SK-N-SH (cell line): ENCODE results near the gene CPED1. TPM values are rescaled to one million over a fixed set of nuclear protein-coding genes. Genes with fewer than 3 reads are reported as not detected.

Source experiments
- CTCF ChIA-PET: fragments of 300-600, 350-600 bp; formaldehyde crosslinking; extraction: SDS; loops from one replicate; lab custom pipeline; 2021; lab: Yijun Ruan, JAX
- POLR2A ChIA-PET: fragments of 350-600 bp; sonication (Branson Sonifier 250); formaldehyde crosslinking; extraction: SDS; loops from one replicate; lab custom pipeline; 2020; ENCODE audit warnings: antibody characterized with exemption, inconsistent platforms; lab: Yijun Ruan, JAX
- DNase-seq: peaks from one replicate; pipeline ENCODE4 v3.0.0; 2012
- H2AFZ ChIP-seq: fragments of 200-600 bp; sonication (generic); 2 replicates; pipeline ENCODE4 v1.8.1; 2016; ENCODE audit warnings: antibody characterized with exemption, mild to moderate bottlenecking, low read depth
- H3F3A ChIP-seq: fragments of 200-600 bp; sonication (generic); replicated peaks from 2 replicates; pipeline ENCODE3; 2016; ENCODE audit warnings: antibody characterized with exemption, mild to moderate bottlenecking; ENCODE audit not compliant: insufficient read depth
- H3K27ac ChIP-seq, 2 experiments: fragments of 200-500 bp in 1 of 2; fragments of 200-600 bp in 1 of 2; sonication (Bioruptor generic) in 1 of 2; sonication (generic), shearing (Covaris generic) in 1 of 2; 2 replicates each; pipeline versions ENCODE4 v1.5.1 to v1.6.1; 2014 to 2016; ENCODE audit warnings: low read depth in 2 of 2, inconsistent platforms in 1 of 2, low read length in 1 of 2, mild to moderate bottlenecking in 1 of 2, mixed read lengths in 1 of 2
- H3K27me3 ChIP-seq: fragments of 200-600 bp; sonication (generic), shearing (Covaris generic); 2 replicates; pipeline ENCODE4 v1.6.1; 2016; ENCODE audit warnings: mixed run types; ENCODE audit not compliant: insufficient read depth
- H3K36me3 ChIP-seq, 2 experiments: fragments of 200-500 bp in 1 of 2; fragments of 200-600 bp in 1 of 2; sonication (Bioruptor generic) in 1 of 2; sonication (generic) in 1 of 2; replicated peaks in 1 of 2; 2 replicates each; pipeline versions ENCODE3 to v1.5.1; 2014 to 2016; ENCODE audit warnings: low read length in 1 of 2, mild to moderate bottlenecking in 1 of 2; ENCODE audit not compliant: insufficient read depth in 2 of 2, control insufficient read depth in 1 of 2
- H3K4me1 ChIP-seq, 2 experiments: fragments of 200-500 bp in 1 of 2; fragments of 200-600 bp in 1 of 2; sonication (Bioruptor generic) in 1 of 2; sonication (generic), shearing (Covaris generic) in 1 of 2; 2 replicates each; pipeline versions ENCODE4 v1.5.1 to v1.6.1; 2014 to 2016; ENCODE audit warnings: low read depth in 1 of 2, low read length in 1 of 2, mixed run types in 1 of 2; ENCODE audit not compliant: insufficient read depth in 2 of 2, control insufficient read depth in 1 of 2
- H3K4me2 ChIP-seq: fragments of 200-600 bp; sonication (generic), shearing (Covaris generic); 2 replicates; pipeline ENCODE4 v1.6.1; 2017; ENCODE audit warnings: mixed run types
- H3K4me3 ChIP-seq, 2 experiments: fragments of 200-500 bp in 1 of 2; fragments of 200-600 bp in 1 of 2; sonication (Bioruptor generic) in 1 of 2; sonication (generic), shearing (Covaris generic) in 1 of 2; 2 replicates each; pipeline versions ENCODE4 v1.5.1 to v1.8.1; 2014 to 2016; ENCODE audit warnings: low read depth in 2 of 2, inconsistent platforms in 1 of 2, low read length in 1 of 2, mild to moderate bottlenecking in 1 of 2, mixed read lengths in 1 of 2, moderate library complexity in 1 of 2
- H3K79me2 ChIP-seq: fragments of 200-600 bp; sonication (generic); 2 replicates; pipeline ENCODE4 v1.8.1; 2017; ENCODE audit warnings: mild to moderate bottlenecking; ENCODE audit not compliant: insufficient read depth
- H3K9ac ChIP-seq: fragments of 200-600 bp; sonication (generic); 2 replicates; pipeline ENCODE4 v1.6.1; 2017; ENCODE audit warnings: mixed run types
- H3K9me2 ChIP-seq: fragments of 200-600 bp; sonication (generic); 2 replicates; pipeline ENCODE4 v1.6.1; 2017; ENCODE audit warnings: mixed run types
- H3K9me3 ChIP-seq: fragments of 200-600 bp; sonication (generic); 2 replicates; pipeline ENCODE4 v1.6.1; 2017; ENCODE audit warnings: mixed run types, mild to moderate bottlenecking, moderate library complexity
- H4K20me1 ChIP-seq: fragments of 200-600 bp; sonication (generic); 2 replicates; pipeline ENCODE4 v1.6.1; 2017; ENCODE audit warnings: mild to moderate bottlenecking, mixed run types; ENCODE audit not compliant: insufficient read depth
- CTCF ChIP-seq: fragments of 200-600 bp; sonication (generic); IDR thresholded peaks from 2 replicates; pipeline ENCODE4 v1.6.1; 2017; ENCODE audit warnings: antibody characterized with exemption, mild to moderate bottlenecking, moderate library complexity
- ELF1 ChIP-seq: IDR thresholded peaks from 2 replicates; pipeline ENCODE4 v1.4.0; 2012
- EP300 ChIP-seq, 2 experiments: IDR thresholded peaks; 2 replicates each; pipeline versions ENCODE4 v1.4.0 to v1.6.1; 2012; ENCODE audit warnings: borderline replicate concordance in 1 of 2, low read depth in 1 of 2, low read length in 1 of 2
- EZH2phosphoT487 ChIP-seq: fragments of 200-600 bp; sonication (generic); IDR thresholded peaks from 2 replicates; pipeline ENCODE4 v1.6.1; 2017; ENCODE audit warnings: low read depth, mixed run types, mild to moderate bottlenecking, antibody characterized with exemption, moderate library complexity, borderline replicate concordance
- FOXM1 ChIP-seq: IDR thresholded peaks from 2 replicates; pipeline ENCODE4 v1.4.0; 2012; ENCODE audit warnings: low read depth, mild to moderate bottlenecking
- GATA2 ChIP-seq: sonication (generic); formaldehyde crosslinking; IDR thresholded peaks from 2 replicates; pipeline ENCODE4 v1.5.0; 2020; ENCODE audit warnings: mild to moderate bottlenecking, missing genetic modification reagents
- IRF3 ChIP-seq: fragments of 150-350 bp; IDR thresholded peaks from 2 replicates; pipeline ENCODE4 v1.6.1; 2016; ENCODE audit warnings: mild to moderate bottlenecking, low read depth, low read length
- MAX ChIP-seq: IDR thresholded peaks from 2 replicates; pipeline ENCODE4 v1.4.0; 2012; ENCODE audit warnings: low read depth
- MEF2A ChIP-seq: IDR thresholded peaks from 2 replicates; pipeline ENCODE4 v1.4.0; 2012; ENCODE audit warnings: low read depth, borderline replicate concordance
- MXI1 ChIP-seq: IDR thresholded peaks from 2 replicates; pipeline ENCODE4 v1.6.1; 2012; ENCODE audit warnings: mild to moderate bottlenecking, low read depth, low read length, improper control_type of control experiment
- PBX3 ChIP-seq: IDR thresholded peaks from 2 replicates; pipeline ENCODE4; 2012
- POLR2AphosphoS5 ChIP-seq: IDR thresholded peaks from 2 replicates; pipeline ENCODE4 v1.6.1; 2012; ENCODE audit warnings: low read depth, low read length
- RAD21 ChIP-seq: IDR thresholded peaks from 2 replicates; pipeline ENCODE4 v1.6.1; 2012; ENCODE audit warnings: mild to moderate bottlenecking, low read length
- RCOR1 ChIP-seq: fragments of 150-350 bp; IDR thresholded peaks from 2 replicates; pipeline ENCODE4 v1.6.1; 2017; ENCODE audit warnings: antibody characterized with exemption, low read length
- SIN3A ChIP-seq: IDR thresholded peaks from 2 replicates; pipeline ENCODE4 v1.6.1; 2012; ENCODE audit warnings: low read depth, mild to moderate bottlenecking, low read length, moderate library complexity, borderline replicate concordance
- SMC3 ChIP-seq: IDR thresholded peaks from 2 replicates; pipeline ENCODE4 v1.6.1; 2012; ENCODE audit warnings: low read depth, low read length, improper control_type of control experiment
- TAF1 ChIP-seq: IDR thresholded peaks from 2 replicates; pipeline ENCODE4 v1.6.1; 2012; ENCODE audit warnings: low read depth, mild to moderate bottlenecking, low read length, moderate library complexity, borderline replicate concordance
- USF1 ChIP-seq: IDR thresholded peaks from 2 replicates; pipeline ENCODE4 v1.4.0; 2012; ENCODE audit warnings: low read depth, borderline replicate concordance
- YY1 ChIP-seq: IDR thresholded peaks from 2 replicates; pipeline ENCODE4 v1.4.0; 2012; ENCODE audit warnings: low read depth, mild to moderate bottlenecking
- ZBTB33 ChIP-seq: IDR thresholded peaks from 2 replicates; pipeline ENCODE4 v1.4.0; 2012; ENCODE audit warnings: low read depth, borderline replicate concordance
- WGBS: methylation state at CpG from one replicate; pipeline ENCODE4 v1.1.6; 2017; ENCODE audit warnings: low lambda C conversion rate; 5-methylcytosine and 5-hydroxymethylcytosine counted together
- polyA plus RNA-seq, 3 experiments: library from polyadenylated mRNA; depleted of rRNA; stranded (reverse); fragments of >200 nt; gene quantifications; 2 replicates each; pipeline ENCODE4 v1.2.3, GENCODE V29; 2012

CPED1 gene
- polyA plus RNA-seq, 1 of the 3 experiments (the other 2 are of a cell fraction) = 4.4 TPM

GRCh38 chr7:121197455-121197854, 208.9 kb downstream of the CPED1 start (continued):
- TF ChIP-seq MAX = no peak
- TF ChIP-seq ELF1 = no peak
- no peak for TF ChIP-seq POLR2AphosphoS5

GRCh38 chr7:121198502-121198901, 210.0 kb downstream of the CPED1 start:
- H3K36me3 ChIP-seq = no peaks in the 10 kb centered on the region
- H2AFZ ChIP-seq = no peak overlapping the region
- WGBS = 73% methylated on average over 6 of the region's 6 CpGs
- no peak for TF ChIP-seq MEF2A
- no peak for TF ChIP-seq EP300 (IDR thresholded peaks at IDR 0.05; ENCODE audit: borderline replicate concordance in 1 of 2, low read depth in 1 of 2, low read length in 1 of 2)
- no peak for TF ChIP-seq FOXM1
- TF ChIP-seq USF1 = no peak
- no peak for TF ChIP-seq RAD21
- no peak for TF ChIP-seq SMC3
- TF ChIP-seq GATA2 (CRISPR knock-in tag) = no peak
- no peaks in the 10 kb centered on the region for H3K9me3 ChIP-seq
- peaks cover 0 to 4% of the 10 kb centered on the region in 2 experiments; a peak in 1 of 4 replicates for H3K4me1 ChIP-seq
- no peaks in the 10 kb centered on the region for H3K9me2 ChIP-seq
- H3K9ac ChIP-seq = no peak overlapping the region
- CTCF ChIA-PET = interaction anchor here (1.1 kb wide), 1 partner anchor 35 kb away, joined by 5 read pairs; no protein-coding TSS in a partner anchor
- POLR2A ChIA-PET = no interaction called here
- H3K4me2 ChIP-seq = no peak overlapping the region
- DNase-seq = no peak
- H4K20me1 ChIP-seq = no peaks in the 10 kb centered on the region
- no peak overlapping the region for H3K4me3 ChIP-seq
- no peak overlapping the region for H3K27ac ChIP-seq
- no peaks in the 10 kb centered on the region for H3K27me3 ChIP-seq
- H3K79me2 ChIP-seq = no peaks in the 10 kb centered on the region
- H3F3A ChIP-seq = no peaks in the 10 kb centered on the region

GRCh38 chr7:121202125-121202524, 213.6 kb downstream of the CPED1 start:
- H3K4me1 ChIP-seq = peaks cover 0 to 4% of the 10 kb centered on the region in 2 experiments; a peak in 2 of 4 replicates
- no peaks in the 10 kb centered on the region for H3K9me2 ChIP-seq
- no peak overlapping the region for H3K9ac ChIP-seq
- WGBS = 85% methylated on average over 2 of the region's 2 CpGs
- H4K20me1 ChIP-seq = no peaks in the 10 kb centered on the region
- no peak for TF ChIP-seq IRF3
- TF ChIP-seq ZBTB33 = no peak
- no peak for TF ChIP-seq YY1
- TF ChIP-seq EP300 (IDR thresholded peaks at IDR 0.05; ENCODE audit: borderline replicate concordance in 1 of 2, low read depth in 1 of 2, low read length in 1 of 2) = no peak
- TF ChIP-seq EZH2phosphoT487 = no peak
- no peak for TF ChIP-seq RCOR1
- TF ChIP-seq TAF1 = no peak
- TF ChIP-seq CTCF = no peak
- TF ChIP-seq PBX3 = no peak
- TF ChIP-seq MXI1 = no peak
- TF ChIP-seq GATA2 (CRISPR knock-in tag) = no peak
- TF ChIP-seq SIN3A = no peak
- no peak overlapping the region for H3K4me3 ChIP-seq
- ChIA-PET POLR2A (no interaction called here), CTCF (interaction anchor here (0.9 to 1.6 kb wide), 2 partner anchors 11 to 104 kb away, joined by 3 read pairs; no protein-coding TSS in a partner anchor)
- H3K9me3 ChIP-seq = no peaks in the 10 kb centered on the region
- DNase-seq = no peak
- no peak overlapping the region for H2AFZ ChIP-seq
- no peaks in the 10 kb centered on the region for H3K36me3 ChIP-seq
- H3K27ac ChIP-seq = no peak overlapping the region
- H3K4me2 ChIP-seq = no peak overlapping the region
- no peaks in the 10 kb centered on the region for H3F3A ChIP-seq
- no peaks in the 10 kb centered on the region for H3K79me2 ChIP-seq
- no peaks in the 10 kb centered on the region for H3K27me3 ChIP-seq
